ENCODE measurements around the gene PAQR4. TPM values are rescaled to one million over a fixed set of nuclear protein-coding genes. Genes with fewer than 3 reads are reported as not detected.

PAQR4 gene
- total RNA-seq, 2 donors from 2014 or later = 30.5 to 32.0 TPM

GRCh38 chr16:3022684-3023414, 53.7 kb downstream of the PAQR4 start:
- Histone ChIP-seq H3K27ac (ENCODE audit: low read depth, low read length) (peak overlapping the region; percentile 90), H3K4me3 (ENCODE audit: low read length) (peak overlapping the region; percentile 97), H3K4me1 (ENCODE audit: control insufficient read depth, insufficient read depth, low read length) (peaks cover 12% of the 10 kb centered on the region), H3K36me3 (ENCODE audit: control insufficient read depth, insufficient read depth, low read length) (peaks cover 30% of the 10 kb centered on the region), H3K27me3 (ENCODE audit: control insufficient read depth, insufficient read depth, low read length, poor library complexity, severe bottlenecking) (no peaks in the 10 kb centered on the region), H3K9me3 (ENCODE audit: control insufficient read depth, low read length) (no peaks in the 10 kb centered on the region), H3K9ac (ENCODE audit: extremely low read depth, low read length, poor library complexity, severe bottlenecking) (peak overlapping the region; percentile 99)
- Mint-ChIP-seq H3K4me1 (peaks cover 29% of the 10 kb centered on the region), H3K27me3 (ENCODE audit: insufficient read depth) (no peaks in the 10 kb centered on the region), H3K36me3 (ENCODE audit: low read depth) (peaks cover 23% of the 10 kb centered on the region), H3K4me3 (peak overlapping the region; percentile 83), H3K27ac (peak overlapping the region; percentile 99), H3K9me3 (no peaks in the 10 kb centered on the region)
- TF ChIP-seq CTCF (conservative IDR thresholded peaks at IDR 0.05) = no peak
- DNase-seq = peak; percentile 87
- WGBS, 2 experiments (ENCODE audit: insufficient coverage in 1 of 2, insufficient read length in 1 of 2) = 32 to 34% methylated on average over 3 to 8 of the region's 8 CpGs

Other genes starting within 250 kb of the PAQR4 start
- 1 to 10 TPM; 3.7 to 4.2 TPM for gene PRSS27, start 249.1 kb upstream of the PAQR4 start, total RNA-seq
- 100 to 1,000 TPM; 843 to 876 TPM for gene SRRM2, start 216.7 kb upstream of the PAQR4 start, total RNA-seq
- gene ELOB, start 192.1 kb upstream of the PAQR4 start, total RNA-seq = 100 to 1,000 TPM; 264 to 272 TPM
- under 1 TPM in 1 of 2 donors, not detected in 1; 0.35 TPM for gene PRSS33, start 181.8 kb upstream of the PAQR4 start, total RNA-seq
- not detected for gene PRSS41, start 170.9 kb upstream of the PAQR4 start, total RNA-seq
- gene PRSS21, start 152.1 kb upstream of the PAQR4 start, total RNA-seq = not detected
- gene ZG16B, start 139.0 kb upstream of the PAQR4 start, total RNA-seq = not detected
- 1 to 10 TPM; 5.0 to 6.2 TPM for gene PRSS22, start 111.2 kb upstream of the PAQR4 start, total RNA-seq
- 10 to 100 TPM; 30.9 to 35.5 TPM for gene FLYWCH2, start 86.1 kb upstream of the PAQR4 start, total RNA-seq
- 10 to 100 TPM; 20.5 to 33.6 TPM for gene FLYWCH1, start 57.4 kb upstream of the PAQR4 start, total RNA-seq
- 1 to 10 TPM; 5.0 to 8.4 TPM for gene KREMEN2, start 5.1 kb upstream of the PAQR4 start, total RNA-seq
- gene PKMYT1, start 11.1 kb downstream of the PAQR4 start, total RNA-seq = 100 to 1,000 TPM in 1 of 2 donors, 10 to 100 TPM in 1; 88.5 to 101 TPM
- under 1 TPM in 1 of 2 donors, not detected in 1; 0.18 TPM for gene CLDN9, start 43.6 kb downstream of the PAQR4 start, total RNA-seq
- 100 to 1,000 TPM; 404 to 572 TPM for gene CLDN6, start 48.8 kb downstream of the PAQR4 start, total RNA-seq
- gene TNFRSF12A, start 51.0 kb downstream of the PAQR4 start, total RNA-seq = 10 to 100 TPM; 37.8 to 43.5 TPM
- gene HCFC1R1, start 54.6 kb downstream of the PAQR4 start, total RNA-seq = 10 to 100 TPM; 49.8 to 59.1 TPM
- gene THOC6, start 54.7 kb downstream of the PAQR4 start, total RNA-seq = 10 to 100 TPM; 45.8 to 52.4 TPM
- 1 to 10 TPM; 4.7 to 8.2 TPM for gene BICDL2, start 67.6 kb downstream of the PAQR4 start, total RNA-seq
- gene MMP25, start 77.2 kb downstream of the PAQR4 start, total RNA-seq = 1 to 10 TPM; 4.5 to 6.1 TPM
- gene IL32, start 96.3 kb downstream of the PAQR4 start, total RNA-seq = 1 to 10 TPM; 2.0 to 4.0 TPM
- gene ZSCAN10, start 129.9 kb downstream of the PAQR4 start, total RNA-seq = 10 to 100 TPM; 36.6 to 70.0 TPM
- 10 to 100 TPM; 15.4 to 18.3 TPM for gene ZNF205, start 143.2 kb downstream of the PAQR4 start, total RNA-seq
- 1 to 10 TPM; 5.1 to 6.3 TPM for gene ZNF213, start 165.7 kb downstream of the PAQR4 start, total RNA-seq
- gene OR1F1, start 218.9 kb downstream of the PAQR4 start, total RNA-seq = under 1 TPM in 1 of 2 donors, not detected in 1; 0.29 TPM

Measured in endodermal cell (in vitro differentiated cells).